ENCODE data around the gene OSM.
"Not testable (repeated sequence)": the region's sequence is repeated elsewhere in the genome, so short reads cannot be mapped to it uniquely, and the experiment has no call there.

OSM gene

GRCh38 chr22:30222321-30222720 is 44.3 kb downstream of the OSM start:
- DNase-seq = no peak

DNA sequence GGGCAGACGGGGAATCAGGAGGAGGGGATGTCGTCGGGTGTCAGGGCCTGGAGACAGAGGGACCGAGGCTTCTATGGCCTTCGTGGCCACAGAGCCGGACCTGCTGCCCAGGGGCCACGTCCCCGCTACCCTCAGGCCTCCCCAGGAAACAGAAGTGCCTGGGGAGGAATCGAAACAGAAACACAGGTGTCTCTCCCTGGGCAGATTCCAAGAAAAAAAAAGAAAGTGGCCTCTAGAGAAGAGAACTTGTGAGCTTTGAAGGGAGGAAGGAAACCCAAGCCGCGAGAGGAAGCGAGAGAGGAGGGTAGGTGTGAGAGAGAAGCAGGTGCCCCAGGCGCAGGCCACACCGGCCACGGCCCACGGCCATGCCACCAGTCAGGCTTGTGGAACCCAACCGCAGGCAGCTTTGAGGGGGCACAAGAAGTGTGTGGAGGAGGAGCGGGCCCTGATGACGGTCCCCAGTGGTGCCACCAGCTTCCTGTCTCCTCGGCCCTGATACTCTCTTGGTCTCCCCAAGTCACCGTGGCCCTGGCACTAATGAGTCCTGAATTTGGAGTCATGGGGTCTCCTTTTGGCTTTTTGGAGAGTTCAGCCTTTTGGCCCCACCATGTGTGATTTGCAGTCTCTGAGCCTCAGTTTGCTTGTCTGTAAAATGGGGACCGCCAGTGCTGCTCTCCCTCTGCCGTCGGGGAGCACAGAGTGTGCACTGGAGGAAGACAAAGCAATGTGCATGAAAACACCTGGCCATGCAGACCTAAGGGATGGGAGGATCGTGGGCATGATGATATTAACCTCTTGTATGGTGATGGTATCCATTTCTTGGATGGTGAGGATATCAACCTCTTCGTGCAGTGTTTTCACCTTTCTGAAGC is 45.3 kb downstream of the OSM start:
- no peak for DNase-seq

GRCh38 chr22:30220338-30221012 is 46.2 kb downstream of the OSM start:
- DNase-seq = no peak

- DNase-seq = no peak
Measured at GRCh38 chr22:30219668-30220278, 46.9 kb downstream of the OSM start.

DNA sequence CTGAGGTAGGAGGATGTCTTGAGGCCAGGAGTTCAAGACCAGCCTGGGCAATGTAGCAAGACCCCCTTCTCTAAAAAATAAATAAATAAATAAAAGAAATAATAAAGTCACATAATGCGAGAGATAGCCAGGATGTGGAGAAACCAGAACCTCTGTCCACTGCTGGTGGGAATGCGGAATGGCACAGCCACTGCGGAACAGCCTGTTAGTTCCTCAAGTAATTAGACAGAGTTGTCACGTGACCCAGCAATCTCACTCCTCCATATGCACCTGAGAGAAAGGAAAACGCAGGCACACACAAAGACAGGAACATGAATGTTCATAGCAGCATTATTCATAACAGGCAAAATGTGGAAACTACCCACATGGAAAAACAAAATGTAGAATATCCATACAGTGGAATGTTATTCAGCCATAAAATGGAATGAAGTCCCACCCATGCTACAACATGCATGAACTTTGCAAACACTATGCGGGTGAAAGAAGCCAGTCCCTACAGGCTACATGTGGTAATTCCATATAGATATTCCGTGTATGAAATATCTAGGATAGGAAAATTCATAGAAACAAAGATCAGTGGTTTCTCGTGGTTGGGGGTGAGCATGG is 47.5 kb downstream of the OSM start:
- no peak for DNase-seq

DNA sequence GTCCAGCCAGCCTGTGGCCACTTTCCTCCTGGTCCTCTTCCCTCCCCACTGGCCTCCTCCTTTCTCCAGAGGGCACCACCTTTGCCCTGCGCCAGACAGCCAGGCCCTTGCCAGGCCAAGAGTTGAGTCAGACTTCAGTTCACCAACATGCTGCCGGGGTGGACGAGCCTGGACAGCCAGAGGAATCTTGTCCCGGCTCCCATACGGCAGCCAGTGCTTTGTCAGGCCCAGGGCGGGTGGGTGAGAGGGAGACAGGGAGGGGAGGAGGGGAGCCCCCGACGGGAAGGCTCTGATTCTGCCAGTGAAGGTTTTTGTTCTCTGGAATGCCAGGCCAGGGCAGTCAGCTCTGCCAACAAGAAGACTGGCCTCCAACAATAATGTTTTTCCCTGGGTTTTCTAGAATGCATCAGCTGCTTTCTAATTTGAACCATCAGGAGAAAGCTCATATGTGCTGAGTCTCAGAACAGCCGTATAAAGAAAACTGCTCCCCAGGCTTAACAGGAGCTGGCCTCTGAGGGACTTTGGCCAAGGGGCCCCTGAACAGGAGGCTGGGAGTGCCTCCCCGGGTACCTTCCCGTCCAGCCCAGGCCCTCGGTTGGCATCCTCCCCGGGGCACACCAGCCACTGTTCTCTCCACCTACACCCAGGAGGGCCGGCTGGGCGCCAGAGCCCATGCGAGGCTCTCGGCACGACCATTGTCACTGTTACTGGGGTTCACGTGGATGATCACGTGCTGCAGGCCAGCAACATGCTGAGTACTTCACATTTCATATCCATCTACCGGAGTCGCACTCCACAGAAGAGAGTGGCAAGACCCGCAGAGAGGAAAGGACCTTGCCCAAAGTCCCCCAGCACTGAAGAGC is 48.7 kb downstream of the OSM start:
- DNase-seq = no peak

GRCh38 chr22:30216710-30217109 is 49.9 kb downstream of the OSM start:
- no peak for DNase-seq

DNA sequence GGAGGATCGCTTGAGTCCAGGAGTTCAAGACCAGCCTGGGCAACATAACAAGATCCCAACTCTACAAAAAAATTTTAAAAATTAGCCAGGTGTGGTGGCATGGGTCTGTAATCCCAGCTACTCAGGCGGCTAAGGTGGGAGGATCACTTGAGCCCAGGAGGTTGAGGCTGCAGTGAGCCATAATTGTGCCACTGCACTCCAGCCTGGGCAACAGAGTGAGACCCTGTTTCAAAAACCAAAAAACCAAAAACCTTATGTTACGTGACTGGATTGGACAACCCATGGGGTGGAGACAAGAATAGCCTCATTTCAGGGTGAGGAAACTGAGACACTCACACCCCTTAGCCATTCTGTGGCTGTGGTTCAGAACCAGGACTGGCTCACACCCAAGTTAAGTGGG is 50.4 kb downstream of the OSM start:
- DNase-seq = not testable (repeated sequence)

DNA sequence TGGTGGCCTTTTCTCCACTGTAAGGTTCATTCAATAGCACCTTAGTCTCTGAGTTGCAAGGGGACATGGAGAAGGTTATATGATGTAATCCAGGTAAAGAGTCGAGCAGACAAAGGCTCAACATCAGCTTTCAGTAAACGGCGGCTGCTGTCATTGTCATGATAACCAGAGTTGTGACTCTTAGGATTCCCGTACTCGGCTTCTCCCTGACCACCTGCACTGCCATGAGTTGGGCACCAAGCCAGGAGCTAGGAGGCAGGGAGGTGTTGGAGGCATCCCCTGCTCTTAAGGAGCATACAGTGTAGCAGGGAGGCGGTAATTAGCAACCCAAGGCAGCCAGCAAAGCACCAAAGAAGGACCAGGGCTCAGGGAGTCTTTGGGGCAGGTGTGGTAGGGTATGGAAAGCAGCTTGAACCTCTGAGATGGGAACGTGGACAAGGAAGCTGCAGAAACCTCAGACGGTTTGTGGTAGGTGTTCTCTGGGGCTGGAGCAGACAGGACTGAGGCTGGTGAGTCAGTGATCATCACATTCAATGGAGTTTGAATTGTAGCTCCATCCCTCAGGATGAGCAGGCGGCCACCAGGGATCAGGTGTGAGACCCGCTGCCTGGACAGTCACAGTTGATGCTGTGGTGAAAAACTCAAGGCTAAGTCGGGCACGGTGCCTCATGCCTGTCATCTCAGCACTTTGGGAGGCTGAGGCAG is 51.8 kb downstream of the OSM start:
- DNase-seq = peak; percentile 6

- no peak for DNase-seq
Measured at GRCh38 chr22:30212996-30213441, 53.6 kb downstream of the OSM start.

Data from NCI-H524 treated with DMSO at 0.1 percent for 48 hours (cell line).